ENCODE measurements around the gene NRXN3.

DNA sequence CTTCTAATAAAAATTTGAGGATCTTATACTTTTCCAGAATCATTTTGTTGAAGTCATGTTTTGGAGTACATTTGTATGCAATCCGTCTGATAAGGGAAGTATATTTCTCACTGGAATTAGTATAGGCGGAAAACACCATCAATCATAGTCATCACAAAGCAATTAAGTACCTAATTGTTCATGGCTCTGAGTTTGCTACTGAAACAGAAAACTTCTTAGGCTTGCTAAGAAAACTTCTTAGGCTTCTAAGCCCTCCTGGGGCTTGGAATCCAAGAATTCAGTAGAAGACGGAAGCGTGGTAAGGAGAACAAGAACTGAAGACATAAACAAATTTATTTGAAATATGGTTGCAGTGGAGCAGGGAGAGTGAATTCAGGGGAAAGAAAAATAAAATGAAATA lies 1404.9 kb downstream of the NRXN3 start:
- TF ChIP-seq CTCF (IDR thresholded peaks at IDR 0.05; ENCODE audit: insufficient read depth, low read length, poor library complexity, severe bottlenecking): no peak
- TF ChIP-seq EZH2phosphoT487 (conservative IDR thresholded peaks at IDR 0.05; ENCODE audit: low read length): no peak
